ENCODE data around the gene SYT12. TPM values are rescaled to one million over a fixed set of nuclear protein-coding genes. Genes with fewer than 3 reads are reported as not detected.

SYT12 gene
- total RNA-seq, 2 donors from 2014 or later: 0.91 to 1.1 TPM

DNA sequence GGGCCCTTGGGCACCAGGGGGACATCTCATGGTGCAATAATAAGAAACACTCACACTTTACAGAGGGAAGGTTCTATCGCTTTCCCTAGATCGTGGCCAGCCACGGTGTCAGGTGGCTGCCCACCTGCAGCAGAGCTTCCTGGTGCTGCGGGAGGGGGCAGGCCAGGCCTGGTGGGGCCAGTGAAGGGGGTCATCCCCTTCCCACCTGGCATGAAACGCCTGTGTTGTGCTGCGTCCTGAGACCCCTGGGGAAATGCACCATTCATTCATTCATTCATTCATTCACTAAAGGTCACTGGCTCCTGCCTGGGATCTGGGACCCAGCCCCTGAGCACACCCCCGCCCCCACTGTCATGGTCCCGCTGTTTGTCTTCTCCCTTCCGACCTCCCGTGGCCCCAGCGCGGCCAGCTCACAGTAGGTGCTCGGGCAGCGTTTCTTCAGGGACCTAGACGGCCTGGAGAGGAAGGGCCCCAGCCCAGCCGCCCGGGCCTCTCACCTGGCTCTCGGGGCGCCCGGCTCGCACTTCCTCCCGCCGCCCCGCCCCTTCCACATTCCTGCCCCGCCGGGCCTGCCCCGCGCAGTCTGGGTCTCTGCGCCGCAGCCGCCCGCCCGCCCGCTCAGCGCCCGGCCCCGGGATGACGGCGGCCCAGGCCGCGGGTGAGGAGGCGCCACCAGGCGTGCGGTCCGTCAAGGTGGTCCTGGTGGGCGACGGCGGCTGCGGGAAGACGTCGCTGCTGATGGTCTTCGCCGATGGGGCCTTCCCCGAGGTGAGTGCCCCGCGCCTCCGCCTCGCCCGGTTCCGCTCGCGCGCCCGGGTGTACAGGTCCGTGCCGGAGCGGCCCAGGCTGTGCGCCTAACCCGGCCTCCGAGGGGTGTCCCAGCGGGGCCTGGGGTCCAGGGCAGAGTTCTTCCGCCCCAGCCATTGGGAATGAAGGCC, 33.6 kb downstream of the SYT12 start, which contains the start of gene RHOD:
RHOD (plus strand) TSS at position 581 of the 938 bp plus-strand sequence; CDS start at position 637, 56 bp downstream.
- no peaks in the 10 kb centered on the region for H3K9me3 Mint-ChIP-seq
- Histone ChIP-seq H3K4me1 (ENCODE audit: control insufficient read depth, insufficient read depth, low read length) (peaks cover 19% of the 10 kb centered on the region), H3K4me3 (ENCODE audit: low read length) (peak within 1 kb of the TSS; percentile 83), H3K9ac (ENCODE audit: extremely low read depth, low read length, poor library complexity, severe bottlenecking) (peak within 1 kb of the TSS; percentile 51), H3K9me3 (ENCODE audit: control insufficient read depth, low read length) (no peaks in the 10 kb centered on the region), H3K27ac (ENCODE audit: low read depth, low read length) (no peak within 1 kb of the TSS), H3K27me3 (ENCODE audit: control insufficient read depth, insufficient read depth, low read length, poor library complexity, severe bottlenecking) (no peaks in the 10 kb centered on the region), H3K36me3 (ENCODE audit: control insufficient read depth, insufficient read depth, low read length) (no peaks in the 10 kb centered on the region)
- DNase-seq: peak; percentile 90
- no peaks in the 10 kb centered on the region for H3K27me3 Mint-ChIP-seq (ENCODE audit: insufficient read depth)
- TF ChIP-seq, protein P1, sequence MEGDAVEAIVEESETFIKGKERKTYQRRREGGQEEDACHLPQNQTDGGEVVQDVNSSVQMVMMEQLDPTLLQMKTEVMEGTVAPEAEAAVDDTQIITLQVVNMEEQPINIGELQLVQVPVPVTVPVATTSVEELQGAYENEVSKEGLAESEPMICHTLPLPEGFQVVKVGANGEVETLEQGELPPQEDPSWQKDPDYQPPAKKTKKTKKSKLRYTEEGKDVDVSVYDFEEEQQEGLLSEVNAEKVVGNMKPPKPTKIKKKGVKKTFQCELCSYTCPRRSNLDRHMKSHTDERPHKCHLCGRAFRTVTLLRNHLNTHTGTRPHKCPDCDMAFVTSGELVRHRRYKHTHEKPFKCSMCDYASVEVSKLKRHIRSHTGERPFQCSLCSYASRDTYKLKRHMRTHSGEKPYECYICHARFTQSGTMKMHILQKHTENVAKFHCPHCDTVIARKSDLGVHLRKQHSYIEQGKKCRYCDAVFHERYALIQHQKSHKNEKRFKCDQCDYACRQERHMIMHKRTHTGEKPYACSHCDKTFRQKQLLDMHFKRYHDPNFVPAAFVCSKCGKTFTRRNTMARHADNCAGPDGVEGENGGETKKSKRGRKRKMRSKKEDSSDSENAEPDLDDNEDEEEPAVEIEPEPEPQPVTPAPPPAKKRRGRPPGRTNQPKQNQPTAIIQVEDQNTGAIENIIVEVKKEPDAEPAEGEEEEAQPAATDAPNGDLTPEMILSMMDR (conservative IDR thresholded peaks at IDR 0.05): no peak
- peak within 1 kb of the TSS; percentile 64 for H3K4me3 Mint-ChIP-seq
- WGBS, 2 experiments (ENCODE audit: insufficient coverage in 1 of 2, insufficient read length in 1 of 2): 12 to 21% methylated on average over 17 to 72 of the region's 72 CpGs
- H3K27ac Mint-ChIP-seq: peak within 1 kb of the TSS; percentile 89
- H3K4me1 Mint-ChIP-seq: peaks cover 15% of the 10 kb centered on the region
- peaks cover 3% of the 10 kb centered on the region for H3K36me3 Mint-ChIP-seq (ENCODE audit: low read depth)

DNA sequence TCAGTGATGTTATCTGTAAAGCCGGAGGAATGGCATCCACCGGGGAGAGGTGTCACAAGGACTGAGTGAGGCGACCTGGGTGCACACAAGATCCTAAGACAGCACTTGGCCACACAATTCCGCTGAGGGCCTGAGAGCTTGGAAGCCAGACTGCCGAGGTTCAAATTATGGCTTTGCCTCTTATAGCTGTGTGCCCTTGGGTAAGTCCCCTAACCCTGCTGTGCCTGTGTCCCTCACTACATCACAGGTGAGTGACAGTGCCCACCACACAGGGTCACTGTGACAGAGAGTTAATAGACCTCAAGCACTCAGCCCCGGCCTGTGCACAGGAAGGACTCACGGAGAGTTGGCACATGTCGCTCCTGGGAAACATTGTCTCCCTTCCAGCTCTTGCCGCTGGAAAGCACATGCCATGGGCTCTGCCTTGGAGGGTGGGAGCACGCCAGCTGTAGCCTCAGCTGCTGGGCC, 34.3 kb downstream of the SYT12 start:
- H3K4me1 Mint-ChIP-seq: peaks cover 15% of the 10 kb centered on the region
- Histone ChIP-seq H3K27ac (ENCODE audit: low read depth, low read length) (no peak overlapping the region), H3K36me3 (ENCODE audit: control insufficient read depth, insufficient read depth, low read length) (no peaks in the 10 kb centered on the region), H3K4me1 (ENCODE audit: control insufficient read depth, insufficient read depth, low read length) (peaks cover 23% of the 10 kb centered on the region), H3K9ac (ENCODE audit: extremely low read depth, low read length, poor library complexity, severe bottlenecking) (peak overlapping the region; percentile 51), H3K9me3 (ENCODE audit: control insufficient read depth, low read length) (no peaks in the 10 kb centered on the region), H3K4me3 (ENCODE audit: low read length) (peak overlapping the region; percentile 83), H3K27me3 (ENCODE audit: control insufficient read depth, insufficient read depth, low read length, poor library complexity, severe bottlenecking) (no peaks in the 10 kb centered on the region)
- DNase-seq: no peak
- H3K27me3 Mint-ChIP-seq (ENCODE audit: insufficient read depth): no peaks in the 10 kb centered on the region
- H3K36me3 Mint-ChIP-seq (ENCODE audit: low read depth): peaks cover 3% of the 10 kb centered on the region
- 78 to 79% methylated on average over 9 to 10 of the region's 10 CpGs for WGBS, 2 experiments (ENCODE audit: insufficient coverage in 1 of 2, insufficient read length in 1 of 2)
- peak overlapping the region; percentile 64 for H3K4me3 Mint-ChIP-seq
- no peaks in the 10 kb centered on the region for H3K9me3 Mint-ChIP-seq
- H3K27ac Mint-ChIP-seq: no peak overlapping the region
- TF ChIP-seq, protein P1 (conservative IDR thresholded peaks at IDR 0.05): no peak

DNA sequence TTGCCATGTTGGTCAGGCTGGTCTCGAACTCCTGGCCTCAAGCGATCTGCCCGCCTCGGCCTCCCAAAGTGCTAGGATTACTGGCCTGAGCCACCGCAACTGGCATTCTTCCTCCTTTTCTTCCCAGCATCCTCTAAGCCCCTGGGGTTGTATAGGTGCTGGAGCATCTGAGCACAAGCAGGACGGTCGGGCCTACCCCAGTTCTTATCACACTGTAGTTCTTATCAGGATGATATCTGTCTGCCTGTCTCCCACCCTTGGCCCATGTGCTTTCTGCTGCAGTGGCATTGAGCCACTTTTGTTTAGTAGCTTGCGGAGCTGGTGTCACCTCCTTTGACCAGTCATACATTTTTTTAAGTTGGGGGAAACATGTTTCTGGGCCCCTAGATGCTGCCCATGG, 35.6 kb downstream of the SYT12 start:
- H3K27ac Mint-ChIP-seq: no peak overlapping the region

More for the DNA sequence above, 35.6 kb downstream of the SYT12 start:
- H3K9me3 ChIP-seq (ENCODE audit: control insufficient read depth, low read length): no peaks in the 10 kb centered on the region
- Mint-ChIP-seq H3K36me3 (ENCODE audit: low read depth) (peaks cover 3% of the 10 kb centered on the region), H3K4me1 (peaks cover 15% of the 10 kb centered on the region), H3K27me3 (ENCODE audit: insufficient read depth) (no peaks in the 10 kb centered on the region), H3K4me3 (no peak overlapping the region), H3K9me3 (no peaks in the 10 kb centered on the region)
- DNase-seq: no peak
- no peak overlapping the region for H3K4me3 ChIP-seq (ENCODE audit: low read length)
- no peak overlapping the region for H3K9ac ChIP-seq (ENCODE audit: extremely low read depth, low read length, poor library complexity, severe bottlenecking)
- no peak overlapping the region for H3K27ac ChIP-seq (ENCODE audit: low read depth, low read length)
- no peaks in the 10 kb centered on the region for H3K36me3 ChIP-seq (ENCODE audit: control insufficient read depth, insufficient read depth, low read length)
- peaks cover 24% of the 10 kb centered on the region for H3K4me1 ChIP-seq (ENCODE audit: control insufficient read depth, insufficient read depth, low read length)
- TF ChIP-seq, protein P1 (conservative IDR thresholded peaks at IDR 0.05): no peak
- H3K27me3 ChIP-seq (ENCODE audit: control insufficient read depth, insufficient read depth, low read length, poor library complexity, severe bottlenecking): no peaks in the 10 kb centered on the region
- WGBS, 2 experiments (ENCODE audit: insufficient coverage in 1 of 2, insufficient read length in 1 of 2): 70 to 85% methylated on average over 5 to 8 of the region's 8 CpGs

All from endodermal cell (in vitro differentiated cells).